ENCODE results near the gene SP7. TPM values are rescaled to one million over a fixed set of nuclear protein-coding genes. Genes with fewer than 3 reads are reported as not detected.

Gene SP7
- total and polyA plus RNA-seq, 2 donors (not counting 3 experiments of a cell fraction or from before 2014, with no cell fraction given) = not detected

GRCh38 chr12:53324779-53325510 is 11.2 kb downstream of the SP7 start:
- no TSS peak for BruUV-seq (replicated peaks)
- CTCF ChIA-PET = interaction anchor here (0.6 to 13.2 kb wide), 11 partner anchors 11 to 184 kb away, joined by 3 to 225 read pairs (median 5); partner anchors contain the start of genes NPFF, SP1 and TARBP2
- Histone ChIP-seq H2AFZ (ENCODE audit: low read depth, low read length) (peak overlapping the region; percentile 83), H3K9ac (replicated peaks; ENCODE audit: extremely low read depth, insufficient read depth, low read length) (peak overlapping the region; percentile 75), H3K4me1 (ENCODE audit: control insufficient read depth, extremely low read depth, insufficient read depth, low read length) (peaks cover 24% of the 10 kb centered on the region), H4K20me1 (replicated peaks; ENCODE audit: control insufficient read depth, extremely low read depth, insufficient read depth, low read length) (no peaks in the 10 kb centered on the region), H3K4me2 (ENCODE audit: insufficient read depth, low read length) (peak overlapping the region; percentile 39), H3K27me3 (ENCODE audit: control insufficient read depth in 2 of 2, insufficient read depth in 2 of 2, low read length in 2 of 2) (no peaks in the 10 kb centered on the region), H3K9me1 (replicated peaks; ENCODE audit: control insufficient read depth, extremely low read depth, insufficient read depth, low read length) (no peaks in the 10 kb centered on the region), H3K4me3 (replicated peaks in 1 of 3; ENCODE audit: insufficient read depth in 1 of 3, low read depth in 1 of 3, low read length in 3 of 3) (peak overlapping the region; percentile 47 to 74 (median 56)), H3K27ac (ENCODE audit: insufficient read depth, low read depth, low read length) (peak overlapping the region; percentile 43), H3K36me3 (ENCODE audit: control insufficient read depth in 2 of 2, extremely low read depth in 1 of 2, insufficient read depth in 2 of 2, low read length in 2 of 2) (no peaks in the 10 kb centered on the region), H3K9me3 (replicated peaks; ENCODE audit: control insufficient read depth, insufficient read depth, low read length) (no peaks in the 10 kb centered on the region), H3K79me2 (ENCODE audit: control insufficient read depth, insufficient read depth, low read length) (peaks cover 5% of the 10 kb centered on the region)
- DNase-seq (ENCODE audit: low read depth, low spot score) (peak; percentile 86), FAIRE-seq (peak; percentile 87)
- TF ChIP-seq MAX (IDR thresholded peaks at IDR 0.05; ENCODE audit: insufficient read depth, insufficient read length) (peak; percentile 3), GATA2 (IDR thresholded peaks at IDR 0.05; ENCODE audit: insufficient read depth, insufficient read length, low read depth, low read length) (no peak), CTCF (IDR thresholded peaks at IDR 0.05; ENCODE audit: extremely low read depth in 1 of 2, insufficient read depth in 1 of 2, low read depth in 1 of 2, low read length in 2 of 2) (peak; percentile 72 to 87), POLR2AphosphoS5 (IDR thresholded peaks at IDR 0.05; ENCODE audit: insufficient read depth, low read depth, low read length) (peak; percentile 77), FOS (IDR thresholded peaks at IDR 0.05; ENCODE audit: borderline replicate concordance, insufficient read depth, low read length) (no peak), MYC (IDR thresholded peaks at IDR 0.05; ENCODE audit: low read depth, low read length) (peak; percentile 38)
- dilution Hi-C loops (cut with MboI; ENCODE audit: extremely low pct_ligation_motif_present, low sequenced_read_pairs) (no loop called here), intact Hi-C loops (cut with micrococcal nuclease) (loop anchor here (1.0 to 2.0 kb wide), 3 partner anchors 54 to 183 kb away; no protein-coding TSS in a partner anchor)
- POLR2A ChIA-PET = interaction anchor here (0.9 to 1.0 kb wide), 2 partner anchors 20 to 157 kb away, joined by 3 read pairs; no protein-coding TSS in a partner anchor

Measured in endothelial cell of umbilical vein (primary cell).